Measurements from ENCODE around the gene SP5. TPM values are rescaled to one million over a fixed set of nuclear protein-coding genes. Genes with fewer than 3 reads are reported as not detected.

The SP5 gene
- total RNA-seq, 1 donor from 2014 or later = 4.4 TPM

GRCh38 chr2:170689481-170689880 is 25.7 kb upstream of the SP5 start:
- H3K4me1 Mint-ChIP-seq (ENCODE audit: unreplicated experiment) = no peaks in the 10 kb centered on the region
- peaks cover 13% of the 10 kb centered on the region for H3K27me3 Mint-ChIP-seq
- TF ChIP-seq CTCF (conservative IDR thresholded peaks at IDR 0.05) = no peak
- DNase-seq (ENCODE audit: extremely low spot score, unreplicated experiment) = no peak
- H3K9me3 Mint-ChIP-seq = no peaks in the 10 kb centered on the region
- no peak overlapping the region for H3K4me3 Mint-ChIP-seq
- no peak overlapping the region for H3K27ac Mint-ChIP-seq
- H3K36me3 Mint-ChIP-seq = no peaks in the 10 kb centered on the region

- no peak overlapping the region for H3K27ac Mint-ChIP-seq
- H3K4me1 Mint-ChIP-seq (ENCODE audit: unreplicated experiment) = peaks cover 5% of the 10 kb centered on the region
- DNase-seq (ENCODE audit: extremely low spot score, unreplicated experiment) = no peak
- no peak for TF ChIP-seq CTCF (conservative IDR thresholded peaks at IDR 0.05)
- no peaks in the 10 kb centered on the region for H3K9me3 Mint-ChIP-seq
- H3K36me3 Mint-ChIP-seq = no peaks in the 10 kb centered on the region
- peaks cover 13% of the 10 kb centered on the region for H3K27me3 Mint-ChIP-seq
- no peak overlapping the region for H3K4me3 Mint-ChIP-seq
Observed at GRCh38 chr2:170690640-170691039, 24.5 kb upstream of the SP5 start.

GRCh38 chr2:170694316-170694715 is 20.8 kb upstream of the SP5 start:
- Mint-ChIP-seq H3K9me3 (no peaks in the 10 kb centered on the region), H3K27me3 (peaks cover 25% of the 10 kb centered on the region), H3K4me1 (ENCODE audit: unreplicated experiment) (peaks cover 11% of the 10 kb centered on the region), H3K36me3 (no peaks in the 10 kb centered on the region), H3K27ac (no peak overlapping the region), H3K4me3 (no peak overlapping the region)
- no peak for DNase-seq (ENCODE audit: extremely low spot score, unreplicated experiment)
- TF ChIP-seq CTCF (conservative IDR thresholded peaks at IDR 0.05) = no peak

- H3K27me3 Mint-ChIP-seq = peaks cover 25% of the 10 kb centered on the region
- H3K27ac Mint-ChIP-seq = no peak overlapping the region
Observed at GRCh38 chr2:170695521-170696410, 19.4 kb upstream of the SP5 start.

GRCh38 chr2:170696948-170697347 is 18.2 kb upstream of the SP5 start:
- H3K4me3 Mint-ChIP-seq = no peak overlapping the region
- TF ChIP-seq CTCF (conservative IDR thresholded peaks at IDR 0.05) = no peak
- no peak for DNase-seq (ENCODE audit: extremely low spot score, unreplicated experiment)
- peaks cover 11% of the 10 kb centered on the region for H3K4me1 Mint-ChIP-seq (ENCODE audit: unreplicated experiment)
- H3K9me3 Mint-ChIP-seq = no peaks in the 10 kb centered on the region
- peaks cover 27% of the 10 kb centered on the region for H3K27me3 Mint-ChIP-seq
- H3K27ac Mint-ChIP-seq = peak overlapping the region; percentile 11
- no peaks in the 10 kb centered on the region for H3K36me3 Mint-ChIP-seq

More at GRCh38 chr2:170695521-170696410, 19.4 kb upstream of the SP5 start:
- no peak for DNase-seq (ENCODE audit: extremely low spot score, unreplicated experiment)
- TF ChIP-seq CTCF (conservative IDR thresholded peaks at IDR 0.05) = no peak
- Mint-ChIP-seq H3K4me1 (ENCODE audit: unreplicated experiment) (peaks cover 11% of the 10 kb centered on the region), H3K4me3 (no peak overlapping the region), H3K36me3 (no peaks in the 10 kb centered on the region), H3K9me3 (no peaks in the 10 kb centered on the region)

All from type B pancreatic cell (in vitro differentiated cells).